Measurements from ENCODE around the gene TBL3.

TBL3 gene

DNA sequence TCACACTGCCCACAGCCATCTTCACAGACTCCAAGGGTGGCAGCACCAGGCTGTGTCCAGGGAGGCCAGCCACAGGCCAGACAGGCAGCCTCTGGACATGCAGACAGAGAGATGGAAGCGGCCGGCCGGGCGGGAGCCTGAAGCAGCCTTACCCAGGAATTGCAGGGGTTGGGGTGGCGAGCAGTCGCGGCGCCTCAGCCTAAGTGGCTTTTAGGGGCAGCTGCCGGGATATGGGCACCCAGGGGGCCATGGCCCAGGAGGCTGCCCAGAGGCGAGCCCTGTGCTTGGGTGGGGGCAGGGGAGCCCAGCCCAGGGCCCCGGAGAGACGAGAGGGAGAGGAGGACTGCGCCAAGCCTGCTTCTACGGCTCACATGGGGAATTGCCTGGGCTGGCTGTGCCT lies 53.4 kb downstream of the TBL3 start:
- TF ChIP-seq RARB (CRISPR knock-in tag; IDR thresholded peaks at IDR 0.05) (no peak), ZNF8 (CRISPR knock-in tag; IDR thresholded peaks at IDR 0.05) (no peak), PPARA (CRISPR knock-in tag; IDR thresholded peaks at IDR 0.05; ENCODE audit: borderline replicate concordance) (no peak), OSR1 (CRISPR knock-in tag; IDR thresholded peaks at IDR 0.05) (no peak), ZFP30 (CRISPR knock-in tag; IDR thresholded peaks at IDR 0.05) (no peak)
- TF ChIP-seq, protein P1, sequence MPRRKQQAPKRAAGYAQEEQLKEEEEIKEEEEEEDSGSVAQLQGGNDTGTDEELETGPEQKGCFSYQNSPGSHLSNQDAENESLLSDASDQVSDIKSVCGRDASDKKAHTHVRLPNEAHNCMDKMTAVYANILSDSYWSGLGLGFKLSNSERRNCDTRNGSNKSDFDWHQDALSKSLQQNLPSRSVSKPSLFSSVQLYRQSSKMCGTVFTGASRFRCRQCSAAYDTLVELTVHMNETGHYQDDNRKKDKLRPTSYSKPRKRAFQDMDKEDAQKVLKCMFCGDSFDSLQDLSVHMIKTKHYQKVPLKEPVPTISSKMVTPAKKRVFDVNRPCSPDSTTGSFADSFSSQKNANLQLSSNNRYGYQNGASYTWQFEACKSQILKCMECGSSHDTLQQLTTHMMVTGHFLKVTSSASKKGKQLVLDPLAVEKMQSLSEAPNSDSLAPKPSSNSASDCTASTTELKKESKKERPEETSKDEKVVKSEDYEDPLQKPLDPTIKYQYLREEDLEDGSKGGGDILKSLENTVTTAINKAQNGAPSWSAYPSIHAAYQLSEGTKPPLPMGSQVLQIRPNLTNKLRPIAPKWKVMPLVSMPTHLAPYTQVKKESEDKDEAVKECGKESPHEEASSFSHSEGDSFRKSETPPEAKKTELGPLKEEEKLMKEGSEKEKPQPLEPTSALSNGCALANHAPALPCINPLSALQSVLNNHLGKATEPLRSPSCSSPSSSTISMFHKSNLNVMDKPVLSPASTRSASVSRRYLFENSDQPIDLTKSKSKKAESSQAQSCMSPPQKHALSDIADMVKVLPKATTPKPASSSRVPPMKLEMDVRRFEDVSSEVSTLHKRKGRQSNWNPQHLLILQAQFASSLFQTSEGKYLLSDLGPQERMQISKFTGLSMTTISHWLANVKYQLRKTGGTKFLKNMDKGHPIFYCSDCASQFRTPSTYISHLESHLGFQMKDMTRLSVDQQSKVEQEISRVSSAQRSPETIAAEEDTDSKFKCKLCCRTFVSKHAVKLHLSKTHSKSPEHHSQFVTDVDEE (CRISPR knock-in tag; IDR thresholded peaks at IDR 0.05): no peak
- TF ChIP-seq, protein P2, sequence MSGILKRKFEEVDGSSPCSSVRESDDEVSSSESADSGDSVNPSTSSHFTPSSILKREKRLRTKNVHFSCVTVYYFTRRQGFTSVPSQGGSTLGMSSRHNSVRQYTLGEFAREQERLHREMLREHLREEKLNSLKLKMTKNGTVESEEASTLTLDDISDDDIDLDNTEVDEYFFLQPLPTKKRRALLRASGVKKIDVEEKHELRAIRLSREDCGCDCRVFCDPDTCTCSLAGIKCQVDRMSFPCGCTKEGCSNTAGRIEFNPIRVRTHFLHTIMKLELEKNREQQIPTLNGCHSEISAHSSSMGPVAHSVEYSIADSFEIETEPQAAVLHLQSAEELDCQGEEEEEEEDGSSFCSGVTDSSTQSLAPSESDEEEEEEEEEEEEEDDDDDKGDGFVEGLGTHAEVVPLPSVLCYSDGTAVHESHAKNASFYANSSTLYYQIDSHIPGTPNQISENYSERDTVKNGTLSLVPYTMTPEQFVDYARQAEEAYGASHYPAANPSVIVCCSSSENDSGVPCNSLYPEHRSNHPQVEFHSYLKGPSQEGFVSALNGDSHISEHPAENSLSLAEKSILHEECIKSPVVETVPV (CRISPR knock-in tag; IDR thresholded peaks at IDR 0.05): no peak
- ATAC-seq: no peak

DNA sequence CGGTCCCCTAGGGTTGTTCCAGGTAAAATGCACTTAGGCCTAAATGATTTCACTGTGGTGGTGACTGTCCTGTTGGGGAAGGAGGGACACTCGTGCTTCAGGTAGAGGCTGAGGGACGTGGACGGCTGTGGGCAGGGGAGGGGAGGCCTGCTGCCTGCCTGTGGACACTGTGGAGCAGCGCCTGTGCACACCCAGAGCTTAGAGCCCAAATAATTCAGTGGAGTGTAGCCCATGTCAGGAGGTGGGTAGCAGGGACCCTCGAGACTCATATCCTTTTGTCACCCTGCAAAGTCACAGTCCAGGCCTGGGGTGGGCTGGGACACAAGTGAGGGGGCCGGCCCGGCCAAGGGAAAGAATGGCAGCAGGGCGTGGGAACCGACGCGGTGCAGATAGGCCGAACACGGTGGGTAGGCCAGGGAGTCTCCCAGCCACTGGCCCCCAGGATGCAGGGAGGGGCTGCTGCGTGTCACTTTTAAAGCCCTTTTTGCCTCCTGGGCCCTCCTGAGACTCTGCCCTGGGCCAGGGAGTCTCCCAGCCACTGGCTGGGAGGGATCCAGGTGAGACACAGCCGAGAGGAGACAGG lies 54.1 kb downstream of the TBL3 start:
- no peak for TF ChIP-seq SNAI2 (CRISPR knock-in tag; IDR thresholded peaks at IDR 0.05)
- TF ChIP-seq, protein P1 (CRISPR knock-in tag; IDR thresholded peaks at IDR 0.05): no peak
- TF ChIP-seq, protein P3, sequence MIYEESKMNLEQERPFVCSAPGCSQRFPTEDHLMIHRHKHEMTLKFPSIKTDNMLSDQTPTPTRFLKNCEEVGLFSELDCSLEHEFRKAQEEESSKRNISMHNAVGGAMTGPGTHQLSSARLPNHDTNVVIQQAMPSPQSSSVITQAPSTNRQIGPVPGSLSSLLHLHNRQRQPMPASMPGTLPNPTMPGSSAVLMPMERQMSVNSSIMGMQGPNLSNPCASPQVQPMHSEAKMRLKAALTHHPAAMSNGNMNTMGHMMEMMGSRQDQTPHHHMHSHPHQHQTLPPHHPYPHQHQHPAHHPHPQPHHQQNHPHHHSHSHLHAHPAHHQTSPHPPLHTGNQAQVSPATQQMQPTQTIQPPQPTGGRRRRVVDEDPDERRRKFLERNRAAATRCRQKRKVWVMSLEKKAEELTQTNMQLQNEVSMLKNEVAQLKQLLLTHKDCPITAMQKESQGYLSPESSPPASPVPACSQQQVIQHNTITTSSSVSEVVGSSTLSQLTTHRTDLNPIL (CRISPR knock-in tag; IDR thresholded peaks at IDR 0.05; ENCODE audit: low read depth): no peak
- TF ChIP-seq ISL1 (CRISPR knock-in tag; IDR thresholded peaks at IDR 0.05): no peak
- no peak for TF ChIP-seq PPARA (CRISPR knock-in tag; IDR thresholded peaks at IDR 0.05; ENCODE audit: borderline replicate concordance)
- no peak for TF ChIP-seq GLIS3 (CRISPR knock-in tag; IDR thresholded peaks at IDR 0.05)
- TF ChIP-seq, protein P2 (CRISPR knock-in tag; IDR thresholded peaks at IDR 0.05): no peak
- TF ChIP-seq ZNF565 (CRISPR knock-in tag; conservative IDR thresholded peaks at IDR 0.05; ENCODE audit: low read depth): no peak
- TF ChIP-seq RARB (CRISPR knock-in tag; IDR thresholded peaks at IDR 0.05): no peak
- no peak for TF ChIP-seq ZC3H10 (CRISPR knock-in tag; IDR thresholded peaks at IDR 0.05)
- no peak for TF ChIP-seq TCF4 (CRISPR knock-in tag; IDR thresholded peaks at IDR 0.05; ENCODE audit: borderline replicate concordance)
- ATAC-seq: no peak

DNA sequence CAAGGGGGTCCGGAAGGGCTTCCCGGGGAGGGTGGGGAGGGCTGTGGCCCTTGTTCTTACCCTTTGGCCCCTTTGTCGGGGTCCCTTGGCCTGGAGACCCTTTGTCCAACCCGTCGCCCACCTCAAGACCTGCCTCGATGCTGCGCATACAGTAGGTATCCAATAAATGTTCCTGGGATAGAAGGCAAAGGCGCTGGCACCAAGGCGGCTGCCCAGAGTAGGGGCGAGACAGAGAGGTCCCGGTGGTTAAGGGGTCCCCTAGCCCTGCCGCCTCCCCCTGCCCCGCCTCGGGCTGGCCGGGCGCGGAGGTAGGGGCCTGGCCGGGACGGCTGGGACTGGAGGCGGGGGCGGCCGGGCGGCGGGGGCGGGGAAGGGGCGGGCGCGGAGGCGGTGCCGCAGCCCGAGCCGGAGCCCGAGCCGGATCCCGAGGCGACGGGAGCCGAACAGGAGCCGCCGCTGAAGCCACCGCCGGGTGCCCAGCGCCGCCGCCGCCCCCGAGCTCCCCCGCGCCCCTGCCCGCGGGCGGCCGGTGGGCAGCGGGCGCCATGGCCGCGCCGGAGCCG lies 54.7 kb downstream of the TBL3 start, which contains the start of gene NHERF2:
Gene NHERF2, plus strand, starts transcription at position 442 of the 563 bp plus-strand sequence. Its CDS starts 104 bp downstream, at position 546.
- peak; percentile 4; the same call in 1 of the 3 replicates for ATAC-seq
- TF ChIP-seq CSDC2 (CRISPR knock-in tag; IDR thresholded peaks at IDR 0.05) (no peak), PPARA (CRISPR knock-in tag; IDR thresholded peaks at IDR 0.05; ENCODE audit: borderline replicate concordance) (no peak), ESRRG (CRISPR knock-in tag; IDR thresholded peaks at IDR 0.05) (no peak), TOX (CRISPR knock-in tag; IDR thresholded peaks at IDR 0.05; ENCODE audit: borderline replicate concordance) (no peak), SNAI2 (CRISPR knock-in tag; IDR thresholded peaks at IDR 0.05) (no peak), ZC3H10 (CRISPR knock-in tag; IDR thresholded peaks at IDR 0.05) (no peak), GLIS3 (CRISPR knock-in tag; IDR thresholded peaks at IDR 0.05) (no peak), ARNTL (CRISPR knock-in tag; IDR thresholded peaks at IDR 0.05; ENCODE audit: borderline replicate concordance, low read depth) (no peak), ZNF565 (CRISPR knock-in tag; conservative IDR thresholded peaks at IDR 0.05; ENCODE audit: low read depth) (no peak)
- TF ChIP-seq, protein P4, sequence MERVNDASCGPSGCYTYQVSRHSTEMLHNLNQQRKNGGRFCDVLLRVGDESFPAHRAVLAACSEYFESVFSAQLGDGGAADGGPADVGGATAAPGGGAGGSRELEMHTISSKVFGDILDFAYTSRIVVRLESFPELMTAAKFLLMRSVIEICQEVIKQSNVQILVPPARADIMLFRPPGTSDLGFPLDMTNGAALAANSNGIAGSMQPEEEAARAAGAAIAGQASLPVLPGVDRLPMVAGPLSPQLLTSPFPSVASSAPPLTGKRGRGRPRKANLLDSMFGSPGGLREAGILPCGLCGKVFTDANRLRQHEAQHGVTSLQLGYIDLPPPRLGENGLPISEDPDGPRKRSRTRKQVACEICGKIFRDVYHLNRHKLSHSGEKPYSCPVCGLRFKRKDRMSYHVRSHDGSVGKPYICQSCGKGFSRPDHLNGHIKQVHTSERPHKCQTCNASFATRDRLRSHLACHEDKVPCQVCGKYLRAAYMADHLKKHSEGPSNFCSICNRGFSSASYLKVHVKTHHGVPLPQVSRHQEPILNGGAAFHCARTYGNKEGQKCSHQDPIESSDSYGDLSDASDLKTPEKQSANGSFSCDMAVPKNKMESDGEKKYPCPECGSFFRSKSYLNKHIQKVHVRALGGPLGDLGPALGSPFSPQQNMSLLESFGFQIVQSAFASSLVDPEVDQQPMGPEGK (CRISPR knock-in tag; IDR thresholded peaks at IDR 0.05; ENCODE audit: borderline replicate concordance): no peak
- TF ChIP-seq, protein P1 (CRISPR knock-in tag; IDR thresholded peaks at IDR 0.05): no peak
- TF ChIP-seq, protein P2 (CRISPR knock-in tag; IDR thresholded peaks at IDR 0.05): no peak

All from SK-N-SH treated with all-trans-retinoic acid at 6 μM for 48 hours (cell line).